B cell (primary cell): ENCODE data around the gene SLC9A3. TPM values are rescaled to one million over a fixed set of nuclear protein-coding genes. Genes with fewer than 3 reads are reported as not detected.

ENCODE experiments used
- ATAC-seq: fragments of 200-7000 bp; cut with Tn5 transposase; one replicate; pipeline ENCODE4 v1.10.0; 2021; ENCODE audit warnings: low read depth, mild to moderate bottlenecking, moderate number of reproducible peaks, moderate library complexity
- CTCF ChIA-PET: fragments of 350-600 bp; sonication (Branson Sonifier 250); formaldehyde crosslinking; loops from one replicate; lab custom pipeline; 2021; ENCODE audit warnings: antibody characterized with exemption, inconsistent platforms; lab: Charles Lee
- POLR2A ChIA-PET: fragments of 350-600 bp; sonication (Branson Sonifier 250); formaldehyde crosslinking; loops from one replicate; lab custom pipeline; 2021; ENCODE audit warnings: antibody characterized with exemption; lab: Charles Lee
- DNase-seq: peaks from one replicate; pipeline ENCODE4 v3.0.0; 2013
- H2AFZ ChIP-seq: 2 replicates; pipeline ENCODE4 v1.6.1; 2012; ENCODE audit warnings: mild to moderate bottlenecking, low read depth, low read length; ENCODE audit not compliant: insufficient read depth, poor library complexity, severe bottlenecking
- H3K27ac ChIP-seq, 2 donors: 1 replicate in 1 of 2; 2 replicates in 1 of 2; pipeline ENCODE4 v1.5.1; 2012 to 2013; ENCODE audit warnings: low read length in 2 of 2, mild to moderate bottlenecking in 2 of 2, moderate library complexity in 1 of 2
- H3K27me3 ChIP-seq, 4 experiments: fragments of 200-600 bp in 1 of 4; sonication (generic) in 1 of 4; replicated peaks in 1 of 4; 1 replicate in 2 of 4; 2 replicates in 2 of 4; pipeline versions ENCODE4 v1.6.1 to v1.7.0; 2013 to 2016; ENCODE audit warnings: low read length in 3 of 4, mild to moderate bottlenecking in 2 of 4, mixed read lengths in 1 of 4, moderate library complexity in 1 of 4; ENCODE audit not compliant: insufficient read depth in 4 of 4, control insufficient read depth in 3 of 4; ENCODE audit errors: control extremely low read depth in 1 of 4
- H3K36me3 ChIP-seq, 2 experiments: replicated peaks in 1 of 2; 1 replicate in 1 of 2; 2 replicates in 1 of 2; pipeline versions ENCODE4 v1.6.1 to v1.7.1; 2013; ENCODE audit warnings: low read length in 1 of 2; ENCODE audit not compliant: insufficient read depth in 2 of 2, control insufficient read depth in 1 of 2; ENCODE audit errors: control extremely low read depth in 1 of 2, extremely low read depth in 1 of 2
- H3K4me1 ChIP-seq, 2 donors: fragments of 200-600 bp in 1 of 2; sonication (generic) in 1 of 2; 1 replicate in 1 of 2; 2 replicates in 1 of 2; pipeline versions ENCODE4 v1.5.1 to v1.6.1; 2013 to 2017; ENCODE audit warnings: low read length in 2 of 2; ENCODE audit not compliant: control insufficient read depth in 2 of 2, insufficient read depth in 2 of 2
- H3K4me2 ChIP-seq: replicated peaks from 2 replicates; pipeline ENCODE3; 2012; ENCODE audit warnings: mild to moderate bottlenecking, low read depth, low read length; ENCODE audit not compliant: poor library complexity, severe bottlenecking
- H3K4me3 ChIP-seq, 5 experiments: fragments of 200-600 bp in 1 of 5; sonication (generic) in 1 of 5; 1 replicate in 3 of 5; 2 replicates in 2 of 5; pipeline versions ENCODE4 v1.5.1 to v1.7.0; 2011 to 2016; ENCODE audit warnings: low read length in 4 of 5, mild to moderate bottlenecking in 4 of 5, low read depth in 2 of 5, control low read depth in 1 of 5, moderate library complexity in 1 of 5; ENCODE audit not compliant: insufficient read depth in 1 of 5; ENCODE audit errors: control extremely low read depth in 1 of 5, extremely low read depth in 1 of 5
- H3K79me2 ChIP-seq: fragments of 200-600 bp; sonication (generic); one replicate; pipeline ENCODE4 v1.6.0; 2016; ENCODE audit warnings: low read length; ENCODE audit not compliant: control insufficient read depth, insufficient read depth
- H3K9ac ChIP-seq: fragments of 200-600 bp; sonication (generic); 2 replicates; pipeline ENCODE4 v1.6.1; 2017; ENCODE audit warnings: mild to moderate bottlenecking, low read length, moderate library complexity
- H3K9me3 ChIP-seq, 3 donors: one replicate each; pipeline versions ENCODE4 v1.6.1 to v1.7.1; 2013; ENCODE audit warnings: low read length in 2 of 3; ENCODE audit not compliant: control insufficient read depth in 2 of 3, insufficient read depth in 1 of 3; ENCODE audit errors: control extremely low read depth in 1 of 3
- H4K20me1 ChIP-seq: 2 replicates; pipeline ENCODE4 v1.6.0; 2012; ENCODE audit warnings: mild to moderate bottlenecking, low read length; ENCODE audit not compliant: insufficient read depth, control insufficient read depth, poor library complexity, severe bottlenecking
- H3K27ac Mint-ChIP-seq: one replicate; pipeline ENCODE4 v1.8.0; 2021; ENCODE audit warnings: mixed read lengths
- H3K27me3 Mint-ChIP-seq: one replicate; pipeline ENCODE4 v1.8.0; 2021; ENCODE audit warnings: mixed read lengths
- H3K4me1 Mint-ChIP-seq: one replicate; pipeline ENCODE4 v1.8.0; 2021; ENCODE audit warnings: mixed read lengths
- H3K4me3 Mint-ChIP-seq: one replicate; pipeline ENCODE4 v1.8.0; 2021; ENCODE audit warnings: mixed read lengths
- H3K9me3 Mint-ChIP-seq: one replicate; pipeline ENCODE4 v1.8.0; 2022; ENCODE audit warnings: mixed read lengths; ENCODE audit not compliant: insufficient read depth
- EZH2 ChIP-seq: IDR thresholded peaks from 2 replicates; pipeline ENCODE4 v1.6.1; 2012; ENCODE audit warnings: borderline replicate concordance, low read depth, mild to moderate bottlenecking, moderate library complexity, low read length; ENCODE audit not compliant: insufficient read depth, poor library complexity, severe bottlenecking
- WGBS: methylation state at CpG from one replicate; pipeline ENCODE4 v1.1.5; 2013; ENCODE audit warnings: missing lambda C conversion rate; ENCODE audit not compliant: insufficient coverage; 5-methylcytosine and 5-hydroxymethylcytosine counted together
- intact Hi-C: fragments of 100-400 bp; cut with micrococcal nuclease; formaldehyde crosslinking; loops from one replicate; pipeline ENCODE4 v1.10.0; 2022
- polyA plus RNA-seq: library from polyadenylated mRNA; depleted of rRNA; stranded (reverse); fragments of >200 nt; gene quantifications from 2 replicates; pipeline ENCODE4 v1.2.3, GENCODE V29; 2012
- total RNA-seq, 2 donors: library from RNA; stranded (reverse); fragments of 120-200 nt in 1 of 2; gene quantifications; 1 replicate in 1 of 2; 2 replicates in 1 of 2; pipeline versions ENCODE4 v1.2.3 to v1.2.4, GENCODE V29; 2013 to 2022
- TF ChIP-seq, protein P1 (sequence below): fragments of 200-600 bp; IDR thresholded peaks from one replicate; pipeline ENCODE4 v1.8.0; 2022; ENCODE audit warnings: antibody characterized with exemption, mild to moderate bottlenecking

SLC9A3 gene
- total and polyA plus RNA-seq, 2 donors (not counting 1 experiment from before 2014, with no cell fraction given): 0.84 to 2.0 TPM

- Mint-ChIP-seq H3K27me3 (peaks cover 30% of the 10 kb centered on the region), H3K9me3 (no peaks in the 10 kb centered on the region), H3K27ac (no peak overlapping the region), H3K4me1 (peaks cover 5% of the 10 kb centered on the region), H3K4me3 (no peak overlapping the region)
- intact Hi-C loops: no loop called here
- Histone ChIP-seq H3K9ac (no peak overlapping the region), H2AFZ (no peak overlapping the region), H3K27me3 (peaks cover 0 to 85% (median 7%) of the 10 kb centered on the region in 4 experiments), H3K4me2 (no peak overlapping the region), H3K9me3 (peaks cover 0 to 14% (median 0%) of the 10 kb centered on the region in 3 donors), H3K27ac (no peak overlapping the region), H3K4me1 (peaks cover 10 to 11% of the 10 kb centered on the region in 2 donors), H3K4me3 (no peak overlapping the region), H3K36me3 (no peaks in the 10 kb centered on the region), H4K20me1 (peaks cover 9% of the 10 kb centered on the region), H3K79me2 (no peaks in the 10 kb centered on the region)
- TF ChIP-seq, protein P1, sequence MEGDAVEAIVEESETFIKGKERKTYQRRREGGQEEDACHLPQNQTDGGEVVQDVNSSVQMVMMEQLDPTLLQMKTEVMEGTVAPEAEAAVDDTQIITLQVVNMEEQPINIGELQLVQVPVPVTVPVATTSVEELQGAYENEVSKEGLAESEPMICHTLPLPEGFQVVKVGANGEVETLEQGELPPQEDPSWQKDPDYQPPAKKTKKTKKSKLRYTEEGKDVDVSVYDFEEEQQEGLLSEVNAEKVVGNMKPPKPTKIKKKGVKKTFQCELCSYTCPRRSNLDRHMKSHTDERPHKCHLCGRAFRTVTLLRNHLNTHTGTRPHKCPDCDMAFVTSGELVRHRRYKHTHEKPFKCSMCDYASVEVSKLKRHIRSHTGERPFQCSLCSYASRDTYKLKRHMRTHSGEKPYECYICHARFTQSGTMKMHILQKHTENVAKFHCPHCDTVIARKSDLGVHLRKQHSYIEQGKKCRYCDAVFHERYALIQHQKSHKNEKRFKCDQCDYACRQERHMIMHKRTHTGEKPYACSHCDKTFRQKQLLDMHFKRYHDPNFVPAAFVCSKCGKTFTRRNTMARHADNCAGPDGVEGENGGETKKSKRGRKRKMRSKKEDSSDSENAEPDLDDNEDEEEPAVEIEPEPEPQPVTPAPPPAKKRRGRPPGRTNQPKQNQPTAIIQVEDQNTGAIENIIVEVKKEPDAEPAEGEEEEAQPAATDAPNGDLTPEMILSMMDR: no peak
- TF ChIP-seq EZH2: no peak
- no peak for DNase-seq
- WGBS: 93% methylated on average over 32 of the region's 34 CpGs
- CTCF ChIA-PET: no interaction called here
- no peak for ATAC-seq
- POLR2A ChIA-PET: no interaction called here
Measured at GRCh38 chr5:479566-480319, 44.5 kb downstream of the SLC9A3 start.

- peaks cover 0 to 82% (median 8%) of the 10 kb centered on the region in 4 experiments for H3K27me3 ChIP-seq
- intact Hi-C loops: no loop called here
- WGBS: 65% methylated on average over 18 of the region's 18 CpGs
- peaks cover 30% of the 10 kb centered on the region for H3K27me3 Mint-ChIP-seq
- H3K9me3 ChIP-seq: peaks cover 0 to 14% (median 0%) of the 10 kb centered on the region in 3 donors
- no peak overlapping the region for H2AFZ ChIP-seq
- no peak overlapping the region for H3K4me3 Mint-ChIP-seq
- CTCF ChIA-PET: no interaction called here
- peaks cover 12 to 13% of the 10 kb centered on the region in 2 donors for H3K4me1 ChIP-seq
- no peak overlapping the region for H3K4me3 ChIP-seq
- H3K27ac Mint-ChIP-seq: no peak overlapping the region
- ATAC-seq: no peak
- H3K4me2 ChIP-seq: no peak overlapping the region
- POLR2A ChIA-PET: no interaction called here
- no peaks in the 10 kb centered on the region for H3K36me3 ChIP-seq
- no peak overlapping the region for H3K27ac ChIP-seq
- no peaks in the 10 kb centered on the region for H3K9me3 Mint-ChIP-seq
- H4K20me1 ChIP-seq: peaks cover 9% of the 10 kb centered on the region
- DNase-seq: no peak
- H3K79me2 ChIP-seq: no peaks in the 10 kb centered on the region
- H3K4me1 Mint-ChIP-seq: peaks cover 8% of the 10 kb centered on the region
- H3K9ac ChIP-seq: no peak overlapping the region
- TF ChIP-seq EZH2: no peak
- TF ChIP-seq, protein P1: no peak
Measured at GRCh38 chr5:478982-479535, 45.2 kb downstream of the SLC9A3 start.
